ENCODE measurements around the gene TRIP10. TPM values are rescaled to one million over a fixed set of nuclear protein-coding genes. Genes with fewer than 3 reads are reported as not detected.
A peak's percentile ranks its signal among the peaks of the same experiment; 100 is the strongest.

Gene TRIP10
- total and polyA plus RNA-seq, 2 of the 4 experiments (the other 2 are of a cell fraction), result 39.1 to 47.0 TPM

DNA sequence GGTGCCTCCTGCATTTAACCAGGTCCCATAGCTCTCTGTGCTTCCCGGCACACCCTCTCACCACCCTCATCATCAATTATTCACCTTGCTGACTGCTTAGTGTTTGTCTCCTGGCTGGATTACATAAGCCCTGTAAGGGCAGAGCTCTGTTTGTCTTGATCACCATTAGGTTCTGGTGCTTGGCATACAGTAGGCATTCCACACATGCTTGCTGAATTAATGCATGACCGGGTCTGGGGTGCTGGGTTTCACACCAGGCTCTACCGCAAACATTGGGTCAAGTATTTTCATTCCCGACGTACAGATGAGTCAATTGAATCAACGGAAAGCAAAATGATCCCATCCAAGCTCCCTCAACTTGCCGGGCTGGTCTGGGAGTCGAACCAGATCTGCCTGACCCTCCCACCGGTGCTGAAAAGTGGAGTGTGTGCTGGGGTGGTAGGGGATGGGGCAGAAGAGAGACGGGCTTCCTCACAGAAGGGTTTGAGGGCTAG lies 61.6 kb downstream of the TRIP10 start:
- H3K14ac ChIP-seq (replicated peaks; ENCODE audit: low read depth, low read length), result no peak overlapping the region
- no peak overlapping the region for H2BK120ac ChIP-seq (ENCODE audit: low read depth, low read length)
- H3K4me3 ChIP-seq (ENCODE audit: insufficient read depth, low read depth, low read length), result no peak overlapping the region
- no peak overlapping the region for H2BK15ac ChIP-seq (ENCODE audit: low read depth, low read length)
- H2AK9ac ChIP-seq (replicated peaks; ENCODE audit: low read depth, low read length, poor library complexity), result no peak overlapping the region
- H3K79me1 ChIP-seq (ENCODE audit: low read depth in 1 of 2, low read length in 2 of 2), result no peaks in the 10 kb centered on the region
- H2AFZ ChIP-seq (replicated peaks; ENCODE audit: low read length, poor library complexity), result peak overlapping the region; percentile 75
- no TSS peak for BruUV-seq (replicated peaks)
- peak; percentile 49 for ATAC-seq (ENCODE audit: low read depth)
- ChIA-PET CTCF (no interaction called here), POLR2A (ENCODE audit: unreplicated experiment) (no interaction called here)
- 34% methylated on average over 4 of the region's 10 CpGs; no CpG with 5 or more reads in 1 of the 2 experiments for WGBS, 2 experiments (ENCODE audit: extremely low coverage in 2 of 2, insufficient read length in 1 of 2)
- no peak overlapping the region for H3K23ac ChIP-seq (ENCODE audit: low read depth, low read length)
- TF ChIP-seq CEBPB (IDR thresholded peaks at IDR 0.05; ENCODE audit: low read depth, low read length), result no peak
- no peaks in the 10 kb centered on the region for H3K27me3 ChIP-seq (ENCODE audit: control insufficient read depth, insufficient read depth, low read length)
- H2BK5ac ChIP-seq (ENCODE audit: low read depth, low read length, poor library complexity, severe bottlenecking), result no peak overlapping the region
- no peak overlapping the region for H2AK5ac ChIP-seq (ENCODE audit: low read depth, low read length)
- dilution Hi-C loops (cut with HindIII; ENCODE audit: low sequenced_read_pairs, unreplicated experiment) (no loop called here), intact Hi-C loops (cut with micrococcal nuclease) (no loop called here), in situ Hi-C loops (cut with MboI; ENCODE audit: low sequenced_read_pairs) (no loop called here)
- peaks cover 3% of the 10 kb centered on the region for H3K9me3 ChIP-seq (ENCODE audit: control insufficient read depth, insufficient read depth, low read length)
- H3K9me1 ChIP-seq (ENCODE audit: insufficient read depth, low read length), result no peaks in the 10 kb centered on the region
- no peak overlapping the region for H4K5ac ChIP-seq (ENCODE audit: low read depth, low read length)
- no peak overlapping the region for H3K56ac ChIP-seq (ENCODE audit: extremely low read depth, insufficient read depth, low read length)
- H2BK20ac ChIP-seq (ENCODE audit: low read depth, low read length), result no peak overlapping the region
- DNase-seq, result peak; percentile 38
- no peaks in the 10 kb centered on the region for H4K20me1 ChIP-seq (ENCODE audit: insufficient read depth, low read length)
- H3K4ac ChIP-seq (ENCODE audit: low read depth, low read length), result no peak overlapping the region
- no peak overlapping the region; the same call in 1 of the 2 replicates for H3K4me2 ChIP-seq (ENCODE audit: low read depth, low read length)
- peak overlapping the region in 1 of 2 experiments; percentile 42; a peak in 1 of 4 replicates for H4K8ac ChIP-seq (ENCODE audit: low read depth in 2 of 2, low read length in 2 of 2)
- H3K36me3 ChIP-seq (ENCODE audit: control insufficient read depth, insufficient read depth, low read length), result no peaks in the 10 kb centered on the region
- H4K91ac ChIP-seq (ENCODE audit: insufficient read depth, low read depth, low read length), result no peak overlapping the region
- H3K9ac ChIP-seq (ENCODE audit: low read depth, low read length), result no peak overlapping the region
- H3K27ac ChIP-seq (ENCODE audit: insufficient read depth, low read length), result no peak overlapping the region
- H3K18ac ChIP-seq (ENCODE audit: low read depth, low read length), result no peak overlapping the region
- no peaks in the 10 kb centered on the region for H3K4me1 ChIP-seq (ENCODE audit: control insufficient read depth, insufficient read depth, low read length)

Small RNA genes lying within 50 kb of the gene (microRNA-seq; reads per million reads assigned to microRNA genes)
- gene MIR6791 (ENCODE audit: unreplicated experiment), result not detected

Other genes with a start within 250 kb of the TRIP10 start
- not detected in 2 replicates for gene TUBB4A, start 237.4 kb upstream of the TRIP10 start, total RNA-seq (2012; rRNA removed)
- gene TUBB4A, start 237.4 kb upstream of the TRIP10 start, polyA plus RNA-seq (2012; rRNA removed), result not detected in 2 replicates
- not detected in 2 replicates for gene TNFSF9, start 208.7 kb upstream of the TRIP10 start, total RNA-seq (2012; rRNA removed)
- gene TNFSF9, start 208.7 kb upstream of the TRIP10 start, polyA plus RNA-seq (2012; rRNA removed), result 0.10 and 0.11 TPM in 2 replicates
- gene CD70, start 148.5 kb upstream of the TRIP10 start, total RNA-seq (2012; rRNA removed), result not detected in 2 replicates
- gene CD70, start 148.5 kb upstream of the TRIP10 start, polyA plus RNA-seq (2012; rRNA removed), result not detected in 2 replicates
- not detected in 2 replicates for gene TNFSF14, start 69.5 kb upstream of the TRIP10 start, total RNA-seq (2012; rRNA removed)
- gene TNFSF14, start 69.5 kb upstream of the TRIP10 start, polyA plus RNA-seq (2012; rRNA removed), result not detected in 2 replicates
- 0.28 TPM in 1 of 2 replicates, not detected in the other for gene C3, start 19.0 kb upstream of the TRIP10 start, total RNA-seq (2012; rRNA removed)
- gene C3, start 19.0 kb upstream of the TRIP10 start, polyA plus RNA-seq (2012; rRNA removed), result 0.36 and 0.53 TPM in 2 replicates
- gene GPR108, start 2.1 kb upstream of the TRIP10 start, total RNA-seq (2012; rRNA removed), result 17.5 and 28.0 TPM in 2 replicates
- gene GPR108, start 2.1 kb upstream of the TRIP10 start, polyA plus RNA-seq (2012; rRNA removed), result 38.9 and 44.2 TPM in 2 replicates
- gene SH2D3A, start 27.8 kb downstream of the TRIP10 start, total RNA-seq (2012; rRNA removed), result under 0.01 TPM in 1 of 2 replicates, not detected in the other
- gene SH2D3A, start 27.8 kb downstream of the TRIP10 start, polyA plus RNA-seq (2012; rRNA removed), result 0.09 TPM in 2 replicates
- gene VAV1, start 33.0 kb downstream of the TRIP10 start, total RNA-seq (2012; rRNA removed), result not detected in 2 replicates
- gene VAV1, start 33.0 kb downstream of the TRIP10 start, polyA plus RNA-seq (2012; rRNA removed), result not detected in 2 replicates
- gene ADGRE1, start 147.9 kb downstream of the TRIP10 start, total RNA-seq (2012; rRNA removed), result not detected in 2 replicates
- not detected in 2 replicates for gene ADGRE1, start 147.9 kb downstream of the TRIP10 start, polyA plus RNA-seq (2012; rRNA removed)